HepG2 (cell line): Measurements from ENCODE around the gene NOTUM. TPM values are rescaled to one million over a fixed set of nuclear protein-coding genes. Genes with fewer than 3 reads are reported as not detected.

Source experiments
- CHD4 ChIP-seq: fragments of 200-600 bp; sonication (generic); IDR thresholded peaks from 2 replicates; pipeline ENCODE4 v1.7.0; 2017; ENCODE audit warnings: mild to moderate bottlenecking, low read length, borderline replicate concordance
- GFI1 ChIP-seq: sonication (generic); formaldehyde crosslinking; IDR thresholded peaks from 2 replicates; pipeline ENCODE4 v1.5.0; 2020; ENCODE audit warnings: missing genetic modification reagents, mild to moderate bottlenecking, borderline replicate concordance
- HHEX ChIP-seq: IDR thresholded peaks from 2 replicates; pipeline ENCODE4 v1.6.1; 2016; ENCODE audit warnings: control low read depth
- KLF11 ChIP-seq: IDR thresholded peaks from 2 replicates; pipeline ENCODE4 v1.6.1; 2016; ENCODE audit warnings: missing compliant biosample characterization
- REXO4 ChIP-seq: sonication (generic); formaldehyde crosslinking; IDR thresholded peaks from 2 replicates; pipeline ENCODE4 v1.8.0; 2022; ENCODE audit warnings: missing genetic modification reagents, mild to moderate bottlenecking, borderline replicate concordance
- SATB2 ChIP-seq: sonication (generic); formaldehyde crosslinking; IDR thresholded peaks from 2 replicates; pipeline ENCODE4 v1.5.0; 2020; ENCODE audit warnings: missing genetic modification reagents
- TBL1XR1 ChIP-seq: fragments of 150-350 bp; IDR thresholded peaks from 2 replicates; pipeline ENCODE4 v1.6.1; 2014; ENCODE audit warnings: borderline replicate concordance, low read length; ENCODE audit not compliant: partially characterized antibody
- ZNF496 ChIP-seq: sonication (generic); formaldehyde crosslinking; IDR thresholded peaks from 2 replicates; pipeline ENCODE4 v1.8.1; 2023; ENCODE audit warnings: mild to moderate bottlenecking, moderate library complexity, missing genetic modification reagents; ENCODE audit not compliant: insufficient replicate concordance
- ZNF646 ChIP-seq: sonication (generic); formaldehyde crosslinking; IDR thresholded peaks from 2 replicates; pipeline ENCODE4 v1.9.0; 2021; ENCODE audit warnings: mild to moderate bottlenecking, missing genetic modification reagents
- polyA plus RNA-seq, 8 experiments: library from polyadenylated mRNA; depleted of rRNA in 3 of 8; stranded (reverse) in 7 of 8; unstranded in 1 of 8; fragments of >200 nt; fragmentation: Illumina TruSeq in 4 of 8; extraction: Trizol in 4 of 8; gene quantifications; 2 replicates each; pipeline versions ENCODE4 v1.2.1 to v1.2.3, GENCODE V29; 2011 to 2016; ENCODE audit warnings: low read depth in 4 of 8, missing spikeins in 1 of 8, mixed read lengths in 1 of 8; ENCODE audit not compliant: insufficient read depth in 1 of 8
- total RNA-seq, 5 experiments: library from RNA; depleted of rRNA; stranded (reverse); fragments of >200 nt; fragmentation: Illumina TruSeq; extraction: Trizol; gene quantifications; 2 replicates each; pipeline ENCODE4 v1.2.3, GENCODE V29; 2016; ENCODE audit warnings: low read depth in 1 of 5
- TF ChIP-seq, protein P1 (sequence below): sonication (generic); formaldehyde crosslinking; IDR thresholded peaks from 2 replicates; pipeline ENCODE4 v1.4.0; 2020; ENCODE audit warnings: missing genetic modification reagents
- TF ChIP-seq, protein P2 (sequence below): IDR thresholded peaks from 2 replicates; pipeline ENCODE4 v1.6.1; 2016; ENCODE audit warnings: mild to moderate bottlenecking
- TF ChIP-seq, protein P3 (sequence below): sonication (generic); formaldehyde crosslinking; IDR thresholded peaks from 2 replicates; pipeline ENCODE4 v1.4.0; 2020; ENCODE audit warnings: missing genetic modification reagents
- TF ChIP-seq, protein P4 (sequence below): IDR thresholded peaks from 2 replicates; pipeline ENCODE4 v1.6.1; 2016; ENCODE audit warnings: missing biosample characterization, missing genetic modification reagents, low read depth

NOTUM gene
- total and polyA plus RNA-seq, 2 of the 13 experiments (the other 11 are each of a cell fraction or from before 2014, with no cell fraction given): 150 to 160 TPM

GRCh38 chr17:81902653-81903414 is 58.2 kb downstream of the NOTUM start (continued):
- no peak for TF ChIP-seq ZNF646 (CRISPR knock-in tag)
- TF ChIP-seq ZNF496 (CRISPR knock-in tag): no peak
- TF ChIP-seq HHEX: no peak
- TF ChIP-seq, protein P1, sequence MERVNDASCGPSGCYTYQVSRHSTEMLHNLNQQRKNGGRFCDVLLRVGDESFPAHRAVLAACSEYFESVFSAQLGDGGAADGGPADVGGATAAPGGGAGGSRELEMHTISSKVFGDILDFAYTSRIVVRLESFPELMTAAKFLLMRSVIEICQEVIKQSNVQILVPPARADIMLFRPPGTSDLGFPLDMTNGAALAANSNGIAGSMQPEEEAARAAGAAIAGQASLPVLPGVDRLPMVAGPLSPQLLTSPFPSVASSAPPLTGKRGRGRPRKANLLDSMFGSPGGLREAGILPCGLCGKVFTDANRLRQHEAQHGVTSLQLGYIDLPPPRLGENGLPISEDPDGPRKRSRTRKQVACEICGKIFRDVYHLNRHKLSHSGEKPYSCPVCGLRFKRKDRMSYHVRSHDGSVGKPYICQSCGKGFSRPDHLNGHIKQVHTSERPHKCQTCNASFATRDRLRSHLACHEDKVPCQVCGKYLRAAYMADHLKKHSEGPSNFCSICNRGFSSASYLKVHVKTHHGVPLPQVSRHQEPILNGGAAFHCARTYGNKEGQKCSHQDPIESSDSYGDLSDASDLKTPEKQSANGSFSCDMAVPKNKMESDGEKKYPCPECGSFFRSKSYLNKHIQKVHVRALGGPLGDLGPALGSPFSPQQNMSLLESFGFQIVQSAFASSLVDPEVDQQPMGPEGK (CRISPR knock-in tag): peak; percentile 80
- no peak for TF ChIP-seq REXO4 (CRISPR knock-in tag)
- 0 out of 2 replicates have a peak, but pooled peaks have one; percentile 53 for TF ChIP-seq GFI1 (CRISPR knock-in tag)
- TF ChIP-seq, protein P2, sequence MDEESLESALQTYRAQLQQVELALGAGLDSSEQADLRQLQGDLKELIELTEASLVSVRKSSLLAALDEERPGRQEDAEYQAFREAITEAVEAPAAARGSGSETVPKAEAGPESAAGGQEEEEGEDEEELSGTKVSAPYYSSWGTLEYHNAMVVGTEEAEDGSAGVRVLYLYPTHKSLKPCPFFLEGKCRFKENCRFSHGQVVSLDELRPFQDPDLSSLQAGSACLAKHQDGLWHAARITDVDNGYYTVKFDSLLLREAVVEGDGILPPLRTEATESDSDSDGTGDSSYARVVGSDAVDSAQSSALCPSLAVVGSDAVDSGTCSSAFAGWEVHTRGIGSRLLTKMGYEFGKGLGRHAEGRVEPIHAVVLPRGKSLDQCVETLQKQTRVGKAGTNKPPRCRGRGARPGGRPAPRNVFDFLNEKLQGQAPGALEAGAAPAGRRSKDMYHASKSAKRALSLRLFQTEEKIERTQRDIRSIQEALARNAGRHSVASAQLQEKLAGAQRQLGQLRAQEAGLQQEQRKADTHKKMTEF (CRISPR knock-in tag): 0 out of 2 replicates have a peak, but pooled peaks have one; percentile 12
- no peak for TF ChIP-seq KLF11
- TF ChIP-seq, protein P3, sequence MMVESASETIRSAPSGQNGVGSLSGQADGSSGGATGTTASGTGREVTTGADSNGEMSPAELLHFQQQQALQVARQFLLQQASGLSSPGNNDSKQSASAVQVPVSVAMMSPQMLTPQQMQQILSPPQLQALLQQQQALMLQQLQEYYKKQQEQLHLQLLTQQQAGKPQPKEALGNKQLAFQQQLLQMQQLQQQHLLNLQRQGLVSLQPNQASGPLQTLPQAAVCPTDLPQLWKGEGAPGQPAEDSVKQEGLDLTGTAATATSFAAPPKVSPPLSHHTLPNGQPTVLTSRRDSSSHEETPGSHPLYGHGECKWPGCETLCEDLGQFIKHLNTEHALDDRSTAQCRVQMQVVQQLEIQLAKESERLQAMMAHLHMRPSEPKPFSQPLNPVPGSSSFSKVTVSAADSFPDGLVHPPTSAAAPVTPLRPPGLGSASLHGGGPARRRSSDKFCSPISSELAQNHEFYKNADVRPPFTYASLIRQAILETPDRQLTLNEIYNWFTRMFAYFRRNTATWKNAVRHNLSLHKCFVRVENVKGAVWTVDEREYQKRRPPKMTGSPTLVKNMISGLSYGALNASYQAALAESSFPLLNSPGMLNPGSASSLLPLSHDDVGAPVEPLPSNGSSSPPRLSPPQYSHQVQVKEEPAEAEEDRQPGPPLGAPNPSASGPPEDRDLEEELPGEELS (CRISPR knock-in tag): no peak
- no peak for TF ChIP-seq CHD4
- no peak for TF ChIP-seq TBL1XR1
- TF ChIP-seq, protein P4, sequence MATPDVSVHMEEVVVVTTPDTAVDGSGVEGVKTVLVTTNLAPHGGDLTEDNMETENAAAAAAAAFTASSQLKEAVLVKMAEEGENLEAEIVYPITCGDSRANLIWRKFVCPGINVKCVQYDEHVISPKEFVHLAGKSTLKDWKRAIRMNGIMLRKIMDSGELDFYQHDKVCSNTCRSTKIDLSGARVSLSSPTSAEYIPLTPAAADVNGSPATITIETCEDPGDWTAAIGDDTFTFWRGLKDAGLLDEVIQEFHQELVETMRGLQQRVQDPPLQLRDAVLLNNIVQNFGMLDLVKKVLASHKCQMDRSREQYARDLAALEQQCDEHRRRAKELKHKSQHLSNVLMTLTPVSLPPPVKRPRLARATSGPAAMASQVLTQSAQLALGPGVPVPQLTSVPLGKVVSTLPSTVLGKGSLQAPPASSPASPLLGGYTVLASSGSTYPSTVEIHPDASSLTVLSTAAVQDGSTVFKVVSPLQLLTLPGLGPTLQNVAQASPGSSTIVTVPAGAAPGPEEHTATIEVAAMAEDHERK: no peak
- no peak; the same call in 1 of the 2 replicates for TF ChIP-seq SATB2 (CRISPR knock-in tag)
